Heart right ventricle (tissue), 16 donors: ENCODE data around the gene AANAT. TPM values are rescaled to one million over a fixed set of nuclear protein-coding genes. Genes with fewer than 3 reads are reported as not detected.
A peak's percentile ranks its signal among the peaks of the same experiment; 100 is the strongest.

Experiments used
- ATAC-seq, 8 donors: fragments of 200-7000 bp; cut with Tn5 transposase; one replicate each; pipeline ENCODE4 v1.9.1; 2020; ENCODE audit warnings: mild to moderate bottlenecking in 8 of 8, moderate library complexity in 8 of 8, moderate number of reproducible peaks in 1 of 8
- DNase-seq, 2 donors: peaks; one replicate each; pipeline ENCODE4 v3.0.0-alpha.2; 2020
- H3K27ac ChIP-seq, 10 donors: fragments of 200-600 bp; sonication (generic) in 2 of 10; one replicate each; pipeline versions ENCODE4 v1.5.0 to v1.8.0; 2020 to 2022; ENCODE audit warnings: mild to moderate bottlenecking in 3 of 10
- H3K27me3 ChIP-seq, 7 donors: fragments of 200-600 bp; one replicate each; pipeline ENCODE4 v1.8.0; 2021 to 2022; ENCODE audit warnings: mild to moderate bottlenecking in 2 of 7
- H3K36me3 ChIP-seq, 9 donors: fragments of 200-600 bp; sonication (generic) in 1 of 9; one replicate each; pipeline versions ENCODE4 v1.5.0 to v1.8.0; 2020 to 2022; ENCODE audit warnings: mild to moderate bottlenecking in 2 of 9
- H3K4me1 ChIP-seq, 9 donors: fragments of 200-600 bp; sonication (generic) in 1 of 9; one replicate each; pipeline versions ENCODE4 v1.5.0 to v1.8.0; 2020 to 2022; ENCODE audit warnings: mild to moderate bottlenecking in 4 of 9
- H3K4me3 ChIP-seq, 10 donors: fragments of 200-600 bp; sonication (generic) in 2 of 10; one replicate each; pipeline versions ENCODE4 v1.5.0 to v1.8.0; 2020 to 2022; ENCODE audit warnings: mild to moderate bottlenecking in 7 of 10, moderate library complexity in 2 of 10
- H3K9me3 ChIP-seq, 11 donors: fragments of 200-600 bp in 10 of 11; sonication (generic) in 2 of 11; one replicate each; pipeline versions ENCODE4 v1.5.0 to v1.8.0; 2013 to 2022; ENCODE audit warnings: mild to moderate bottlenecking in 2 of 11, control low read depth in 1 of 11, moderate library complexity in 1 of 11
- WGBS, 2 donors: extraction: QIAGEN DNeasy Blood & Tissue Kit; methylation state at CpG; one replicate each; pipeline ENCODE4 v1.1.7; 2013; ENCODE audit warnings: inconsistent platforms in 1 of 2; 5-methylcytosine and 5-hydroxymethylcytosine counted together
- intact Hi-C, 10 donors: fragments of 100-400 bp; cut with DNase I; formaldehyde crosslinking; loops; one replicate each; pipeline versions ENCODE4 v1.11.1 to v1.14.2; 2022
- polyA plus RNA-seq, 2 donors: library from polyadenylated mRNA; stranded (reverse); fragments of 200-250 nt; gene quantifications; one replicate each; pipeline ENCODE4 v1.2.3, GENCODE V29; 2013
- total RNA-seq, 10 donors: library from RNA; stranded (reverse); fragmentation: NEBNext Ultra II Directional in 3 of 10; extraction: Animal tissue kit (Norgen Biotek cat#: 25700) in 3 of 10; gene quantifications; one replicate each; pipeline versions ENCODE4 v1.2.1 to v1.2.4, GENCODE V29; 2021 to 2023
- TF ChIP-seq, protein P1 (sequence below), 9 donors: fragments of 200-600 bp; sonication (generic) in 2 of 9; IDR thresholded peaks; one replicate each; pipeline versions ENCODE4 v1.5.0 to v1.8.0; 2021 to 2022; ENCODE audit warnings: antibody characterized with exemption in 9 of 9, mild to moderate bottlenecking in 5 of 9, moderate library complexity in 1 of 9
- donor health status: Arrhythmogenic right ventricular cardiomyopathy.
- donor health status: ischemic (EF 13 %, LVEDD 7.1; RV severe dilation, severe dysfunction).
- donor health status: healthy with polysubstance abuse.
- donor health status: DM: no; HTN: yes; CAD: no.
- donor health status: DM: no; HTN: no; CAD: no.
- donor health status: ischemic (EF 25% LVEDD 6.9; RV normal size, moderate dysfunction).
- donor health status: ischemic (EF 25% LVEDD 5.7; RV mildly dilated, moderate dysfunction).
- donor health status: healthy.
- donor health status: DM: yes; HTN: yes; CAD: no.
- donor health status: Ischemic cardiomyopathy.
- donor health status: ischemic (EF 35%, LVEDD 5.7; RV mildly dilated, moderate dysfunction).
- donor health status: nonischemic (EF 11% LVEDD 7.7; RV severe dilation, severe dysfunction).
- donor health status: DM: yes; HTN: yes; CAD: no.
- donor health status: PGD.
- donor health status: ischemic (EF 29% LVEDD 5.4; RV normal size, mild dysfunction).
- donor health status: nonischemic (EF 23%, LVEDD 6.1; RV moderate dilation, normal function).

The AANAT gene
- total and polyA plus RNA-seq, 12 donors = 0.73 to 0.98 TPM; not detected in 10

DNA sequence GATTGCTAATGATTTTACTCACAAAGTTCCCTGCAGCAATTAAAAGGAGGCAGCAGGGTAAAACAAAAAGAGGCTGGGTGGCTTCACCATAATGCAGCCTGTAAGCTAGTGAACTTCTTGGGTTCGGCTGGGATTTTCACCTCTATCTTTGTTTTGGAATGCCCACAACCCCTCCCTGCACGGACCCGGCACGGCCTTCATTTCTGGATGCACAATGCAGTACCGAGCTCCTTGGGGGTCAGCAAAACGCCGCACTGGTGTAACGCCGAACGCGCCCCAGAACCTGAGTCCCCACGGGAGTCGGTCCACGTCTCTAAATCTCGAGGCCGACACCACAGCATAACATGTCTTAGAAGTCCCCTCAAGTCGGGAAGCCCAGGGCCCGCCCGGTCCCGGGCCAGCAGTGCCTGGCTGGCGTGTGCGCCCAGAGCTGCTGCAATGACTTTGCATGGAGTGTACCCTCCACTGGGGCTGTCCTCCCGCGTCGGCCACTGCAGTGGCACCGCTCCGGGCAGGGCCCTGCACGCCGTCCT lies 15.2 kb upstream of the AANAT start:
- intact Hi-C loops = loop anchor here in 5 of 10 donors (2.0 to 5.0 kb wide), 4 partner anchors 31 to 50 kb away; no protein-coding TSS in a partner anchor
- Histone ChIP-seq H3K27me3 (no peaks in the 10 kb centered on the region), H3K9me3 (no peaks in the 10 kb centered on the region), H3K4me1 (peaks cover 4 to 51% (median 37%) of the 10 kb centered on the region in 9 donors), H3K27ac (peak overlapping the region; percentile 60 to 95 (median 88)), H3K4me3 (peak overlapping the region; percentile 70 to 99 (median 93)), H3K36me3 (no peaks in the 10 kb centered on the region)
- no peak for DNase-seq
- 1% methylated on average over 29 of the region's 29 CpGs for WGBS, 2 donors
- TF ChIP-seq, protein P1, sequence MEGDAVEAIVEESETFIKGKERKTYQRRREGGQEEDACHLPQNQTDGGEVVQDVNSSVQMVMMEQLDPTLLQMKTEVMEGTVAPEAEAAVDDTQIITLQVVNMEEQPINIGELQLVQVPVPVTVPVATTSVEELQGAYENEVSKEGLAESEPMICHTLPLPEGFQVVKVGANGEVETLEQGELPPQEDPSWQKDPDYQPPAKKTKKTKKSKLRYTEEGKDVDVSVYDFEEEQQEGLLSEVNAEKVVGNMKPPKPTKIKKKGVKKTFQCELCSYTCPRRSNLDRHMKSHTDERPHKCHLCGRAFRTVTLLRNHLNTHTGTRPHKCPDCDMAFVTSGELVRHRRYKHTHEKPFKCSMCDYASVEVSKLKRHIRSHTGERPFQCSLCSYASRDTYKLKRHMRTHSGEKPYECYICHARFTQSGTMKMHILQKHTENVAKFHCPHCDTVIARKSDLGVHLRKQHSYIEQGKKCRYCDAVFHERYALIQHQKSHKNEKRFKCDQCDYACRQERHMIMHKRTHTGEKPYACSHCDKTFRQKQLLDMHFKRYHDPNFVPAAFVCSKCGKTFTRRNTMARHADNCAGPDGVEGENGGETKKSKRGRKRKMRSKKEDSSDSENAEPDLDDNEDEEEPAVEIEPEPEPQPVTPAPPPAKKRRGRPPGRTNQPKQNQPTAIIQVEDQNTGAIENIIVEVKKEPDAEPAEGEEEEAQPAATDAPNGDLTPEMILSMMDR (IDR thresholded peaks at IDR 0.05) = no peak
- ATAC-seq = peak; percentile 33 to 69 (median 44)

DNA sequence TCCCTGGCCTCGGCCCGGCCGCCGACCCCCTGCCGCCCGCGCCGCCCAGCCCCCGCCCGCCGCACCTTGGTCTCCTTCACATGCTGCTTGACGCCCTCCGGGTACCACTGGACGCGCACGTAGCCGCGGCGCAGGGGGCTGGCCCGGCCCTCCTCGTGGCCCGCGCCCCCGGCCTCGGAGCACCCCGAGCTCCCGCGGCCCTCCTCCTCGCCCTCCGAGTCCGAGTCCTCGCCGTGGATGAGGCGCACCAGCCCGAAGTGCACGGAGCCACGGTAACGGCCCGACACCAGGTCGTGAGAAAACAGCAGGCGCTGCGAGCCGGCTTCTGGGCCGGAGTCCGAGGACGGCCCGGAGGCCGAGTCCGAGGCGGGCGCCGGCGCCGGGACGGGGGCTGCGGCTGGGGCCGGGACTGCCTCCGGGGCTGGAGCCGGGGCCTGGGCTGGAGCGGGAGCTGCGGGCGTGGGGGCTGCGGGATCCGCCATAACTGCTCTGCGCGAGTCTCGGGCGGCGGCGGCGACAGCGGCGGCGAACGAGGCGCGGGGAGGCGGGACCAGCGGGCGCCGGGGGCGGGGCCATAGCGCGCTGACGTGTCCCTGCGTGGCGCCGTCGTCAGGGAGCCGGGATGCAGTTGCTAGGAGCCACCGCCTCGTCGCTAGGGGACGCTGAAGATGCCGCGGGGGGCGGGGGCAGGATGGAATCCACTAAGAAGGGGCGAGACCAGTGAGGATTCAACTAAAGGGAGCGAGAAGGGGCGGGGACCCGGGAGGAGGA lies 14.6 kb upstream of the AANAT start, which contains the start of gene UBE2O:
Gene UBE2O (minus strand): TSS at position 493 of the 771 bp plus-strand sequence. CDS start 11 bp downstream, at position 482.
- intact Hi-C loops = loop anchor here in 5 of 10 donors (2.0 to 5.0 kb wide), 4 partner anchors 32 to 51 kb away; no protein-coding TSS in a partner anchor
- Histone ChIP-seq H3K27ac (peak within 1 kb of the TSS; percentile 60 to 95 (median 88)), H3K4me3 (peak within 1 kb of the TSS; percentile 70 to 99 (median 93)), H3K27me3 (no peaks in the 10 kb centered on the region), H3K36me3 (no peaks in the 10 kb centered on the region), H3K4me1 (peaks cover 4 to 45% (median 30%) of the 10 kb centered on the region in 9 donors), H3K9me3 (no peaks in the 10 kb centered on the region)
- TF ChIP-seq, protein P1 (IDR thresholded peaks at IDR 0.05) = peak in 8 of 9 donors; percentile 6 to 64 (median 50)
- DNase-seq = peak; percentile 87 to 91
- peak; percentile 91 to 97 (median 92) for ATAC-seq
- WGBS, 2 donors = 1% methylated on average over 95 to 101 of the region's 101 CpGs

DNA sequence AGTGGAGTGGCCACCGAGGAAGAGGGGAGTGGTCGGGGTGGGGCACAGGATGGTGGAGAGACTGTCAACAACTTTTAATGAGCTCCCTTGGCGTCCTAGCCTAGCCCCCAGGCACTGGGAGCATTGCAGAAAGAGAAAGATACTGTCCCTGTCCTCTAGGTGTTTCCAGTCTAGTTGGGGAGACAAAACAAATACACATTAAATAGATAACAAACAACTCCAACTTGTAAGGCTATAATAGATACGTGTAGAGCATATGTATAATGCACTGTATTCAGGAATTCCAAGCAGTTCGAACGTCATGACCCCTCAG lies 14.0 kb upstream of the AANAT start:
- no peaks in the 10 kb centered on the region for H3K36me3 ChIP-seq
- H3K27me3 ChIP-seq = no peaks in the 10 kb centered on the region
- H3K4me1 ChIP-seq = peaks cover 4 to 40% (median 25%) of the 10 kb centered on the region in 9 donors
- intact Hi-C loops = loop anchor here in 5 of 10 donors (2.0 to 5.0 kb wide), 4 partner anchors 33 to 51 kb away; no protein-coding TSS in a partner anchor
- H3K9me3 ChIP-seq = no peaks in the 10 kb centered on the region
- TF ChIP-seq, protein P1 (IDR thresholded peaks at IDR 0.05) = no peak
- peak overlapping the region in 1 of 10 donors; percentile 86 for H3K27ac ChIP-seq
- peak overlapping the region in 4 of 10 donors; percentile 94 to 99 (median 98) for H3K4me3 ChIP-seq
- WGBS, 2 donors = 27 to 28% methylated on average over 6 of the region's 6 CpGs
- DNase-seq (no peak), ATAC-seq (no peak)
